LNCaP clone FGC (cell line): ENCODE data around the gene NIPAL3.
"Not testable (repeated sequence)": the region's sequence is repeated elsewhere in the genome, so short reads cannot be mapped to it uniquely, and the experiment has no call there.

Experiments
- DNase-seq: peaks from one replicate; pipeline ENCODE4 v3.0.0-alpha.2; 2011; ENCODE audit warnings: low read depth
- H3K4me3 ChIP-seq: 2 replicates; pipeline ENCODE4 v1.5.1; 2011; ENCODE audit warnings: mild to moderate bottlenecking, low read depth, low read length, control low read depth
- CTCF ChIP-seq: IDR thresholded peaks from 2 replicates; pipeline ENCODE4 v1.5.1; 2012; ENCODE audit warnings: mild to moderate bottlenecking; ENCODE audit not compliant: control insufficient read depth, insufficient read depth; ENCODE audit errors: extremely low read depth

Gene NIPAL3

GRCh38 chr1:24442764-24443163 lies 27.2 kb downstream of the NIPAL3 start:
- no peak for TF ChIP-seq CTCF

GRCh38 chr1:24443241-24443656 lies 27.6 kb downstream of the NIPAL3 start:
- peak; percentile 19 for DNase-seq
- H3K4me3 ChIP-seq: no peak overlapping the region
- TF ChIP-seq CTCF: no peak

More at GRCh38 chr1:24442764-24443163, 27.2 kb downstream of the NIPAL3 start:
- no peak for DNase-seq
- H3K4me3 ChIP-seq: no peak overlapping the region

GRCh38 chr1:24446446-24446845 lies 30.8 kb downstream of the NIPAL3 start:
- not testable (repeated sequence) for H3K4me3 ChIP-seq, DNase-seq

- H3K4me3 ChIP-seq: no peak overlapping the region
- no peak for TF ChIP-seq CTCF
- DNase-seq: no peak
Measured at GRCh38 chr1:24450316-24450715, 34.7 kb downstream of the NIPAL3 start.

DNA sequence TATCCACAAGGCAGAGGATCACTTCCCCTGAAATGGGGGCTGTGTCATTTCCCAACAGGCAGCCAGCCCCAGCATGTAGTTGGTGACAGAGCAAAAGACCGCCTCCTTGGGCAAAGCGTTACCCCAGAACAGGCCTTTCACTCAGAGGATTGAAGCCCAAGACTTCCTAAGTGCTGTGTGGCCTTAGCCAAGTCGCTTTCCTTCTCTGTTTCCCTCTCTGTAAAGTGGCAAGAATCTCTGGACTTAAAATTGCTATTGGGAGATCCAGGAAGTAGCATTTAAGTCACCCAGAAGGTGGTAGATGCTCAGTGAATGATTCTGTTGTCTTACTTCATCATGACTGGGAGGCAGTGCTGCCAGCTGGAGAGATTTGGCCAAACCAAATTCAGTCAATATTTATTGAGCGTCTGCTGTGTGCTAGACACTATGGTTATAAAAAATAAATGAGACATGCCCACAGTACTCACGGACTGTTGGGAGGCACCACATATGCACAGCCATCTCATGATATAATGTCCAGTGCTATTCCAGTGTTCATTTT lies 35.3 kb downstream of the NIPAL3 start:
- TF ChIP-seq CTCF: no peak
- DNase-seq: no peak

DNA sequence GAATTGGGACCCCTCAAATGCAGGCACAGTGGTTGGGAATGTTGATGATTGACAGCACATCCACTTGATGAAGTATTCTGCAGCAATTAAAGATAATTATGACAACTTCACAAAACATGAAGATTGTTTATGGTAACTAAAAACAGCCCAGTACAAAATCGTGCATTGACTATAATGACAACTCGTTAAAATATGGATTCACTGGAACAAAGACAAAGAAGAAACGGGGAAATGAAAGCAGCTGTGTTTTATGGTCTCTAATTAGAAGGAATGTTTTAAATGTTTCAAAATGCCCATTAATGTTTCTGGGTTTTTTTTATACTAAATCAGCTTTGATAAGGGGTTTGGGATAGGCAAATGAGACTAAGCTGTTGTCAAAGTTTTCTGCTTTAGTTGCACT lies 36.1 kb downstream of the NIPAL3 start:
- no peak for TF ChIP-seq CTCF
- no peak for DNase-seq
- H3K4me3 ChIP-seq: no peak overlapping the region

More for the DNA sequence above, 35.3 kb downstream of the NIPAL3 start:
- H3K4me3 ChIP-seq: no peak overlapping the region

- no peak for DNase-seq
- no peak for TF ChIP-seq CTCF
- H3K4me3 ChIP-seq: no peak overlapping the region
Measured at GRCh38 chr1:24452922-24453485, 37.4 kb downstream of the NIPAL3 start.
